GM19351 (cell line): Measurements from ENCODE around the gene TEX11.

Experiments
- ATAC-seq: cut with Tn5 transposase; IDR thresholded peaks from one replicate; pipeline ENCODE4 v1.9.1; 2021; ENCODE audit warnings: mild to moderate bottlenecking, moderate library complexity; ENCODE audit not compliant: unreplicated experiment

The TEX11 gene

DNA sequence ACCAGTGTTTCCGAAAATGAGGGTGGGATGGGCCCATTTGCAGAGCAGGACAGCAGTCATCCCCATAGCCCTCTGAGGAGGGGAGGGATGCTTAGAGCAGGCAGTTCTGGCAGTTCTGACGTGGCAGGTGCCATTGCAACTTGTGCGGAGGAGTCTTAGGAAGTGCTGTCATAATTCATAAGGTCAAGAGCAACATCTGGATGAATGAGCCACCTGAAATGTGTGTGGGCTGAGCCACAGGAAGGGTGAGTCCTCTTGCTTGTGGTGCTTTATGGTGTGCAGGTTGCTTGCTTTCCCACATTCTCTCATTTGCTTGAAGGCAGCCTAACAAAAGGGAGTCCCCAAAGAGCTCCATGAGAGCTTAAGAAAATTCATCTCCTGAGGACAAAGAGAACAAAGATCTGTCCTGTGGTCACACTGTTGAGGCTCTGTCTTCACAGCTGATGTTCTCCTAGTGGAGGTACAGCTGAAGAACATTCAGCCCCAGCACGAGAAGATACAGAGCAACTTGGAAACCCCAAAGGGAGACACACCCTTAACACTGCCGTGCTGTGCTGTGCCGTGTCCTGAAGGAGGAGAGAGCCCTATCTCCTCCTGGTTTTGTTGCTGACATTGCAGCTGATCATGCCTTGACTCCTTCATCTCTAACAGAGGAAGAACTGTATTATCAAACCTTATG lies 403.6 kb downstream of the TEX11 start:
- peak; percentile 80 for ATAC-seq

DNA sequence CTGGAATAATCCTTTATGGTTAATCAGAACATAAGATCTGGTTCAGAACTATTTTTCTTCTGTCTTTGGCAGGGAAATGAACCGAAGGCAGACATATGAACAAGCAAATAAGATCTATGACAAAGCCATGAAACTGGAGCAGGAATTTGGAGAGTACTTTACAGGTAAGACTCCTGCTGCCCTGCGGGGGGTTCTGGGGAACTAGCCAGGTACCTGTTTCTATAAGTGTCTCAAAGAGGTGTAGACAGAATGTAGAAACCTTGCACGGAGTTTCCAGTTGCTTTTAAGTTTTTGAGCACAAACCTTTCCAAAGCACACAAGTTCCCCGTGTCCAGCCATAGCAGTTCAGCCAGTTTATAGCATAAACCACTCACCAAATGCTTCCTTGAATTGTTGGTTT lies 407.7 kb downstream of the TEX11 start:
- no peak for ATAC-seq

DNA sequence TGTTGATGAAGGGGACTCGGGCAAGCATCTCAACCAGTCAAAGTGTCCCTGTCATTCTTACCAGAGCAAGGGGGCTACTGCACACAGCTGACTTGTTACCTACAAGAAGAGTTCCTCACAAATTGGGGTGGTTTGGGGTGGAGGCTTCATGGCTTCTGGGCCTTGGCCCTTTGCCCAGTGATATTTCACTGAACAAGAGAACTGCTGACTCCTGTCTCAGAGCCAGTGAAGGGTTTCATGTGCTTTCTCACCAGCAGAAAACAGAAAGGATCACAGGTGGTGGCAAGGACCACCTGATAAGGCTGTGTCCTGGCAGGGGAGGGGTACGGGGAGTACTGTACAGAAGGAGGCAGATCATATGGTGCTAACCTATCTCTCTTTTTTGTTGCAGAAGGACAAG lies 410.4 kb downstream of the TEX11 start:
- ATAC-seq = no peak

DNA sequence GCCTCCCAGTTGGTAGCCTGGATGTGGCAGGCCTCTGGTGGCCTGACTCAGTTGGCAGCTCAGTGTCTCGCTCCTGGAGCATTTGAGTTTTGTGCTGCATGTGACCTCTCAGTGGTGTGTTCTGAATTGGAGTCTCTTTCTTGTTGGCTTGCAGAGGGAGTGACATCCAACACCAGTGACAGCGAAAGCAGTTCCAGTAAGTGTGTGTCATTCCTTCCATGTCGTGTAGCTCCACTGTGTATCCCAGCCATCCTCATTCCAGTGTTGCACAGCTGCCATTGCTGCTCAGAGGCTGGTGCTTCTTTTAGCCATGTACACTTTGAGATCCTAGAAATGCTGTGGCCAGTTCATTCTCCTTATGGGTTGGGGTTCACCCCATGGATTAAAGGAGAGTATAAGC lies 411.5 kb downstream of the TEX11 start:
- no peak for ATAC-seq

DNA sequence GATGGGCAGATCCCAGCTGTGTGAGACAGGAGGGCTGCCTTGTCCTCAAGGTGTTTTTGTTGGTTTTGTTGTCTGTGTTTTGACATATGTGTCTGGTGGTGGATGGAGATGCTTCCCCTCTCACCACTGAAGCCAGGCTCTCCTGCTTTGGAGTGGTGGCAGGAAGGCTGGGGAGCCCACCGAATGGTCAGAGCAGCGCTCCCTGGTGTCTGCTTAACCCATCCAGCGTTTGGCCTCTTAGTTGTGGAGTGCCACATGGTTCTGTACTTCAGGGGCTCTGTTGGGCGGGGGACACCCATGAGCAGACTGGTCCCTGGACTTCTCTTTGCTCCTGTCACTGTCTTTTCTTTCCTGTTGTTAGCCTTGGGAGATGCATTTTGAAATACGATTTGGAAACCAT lies 412.0 kb downstream of the TEX11 start:
- no peak for ATAC-seq

DNA sequence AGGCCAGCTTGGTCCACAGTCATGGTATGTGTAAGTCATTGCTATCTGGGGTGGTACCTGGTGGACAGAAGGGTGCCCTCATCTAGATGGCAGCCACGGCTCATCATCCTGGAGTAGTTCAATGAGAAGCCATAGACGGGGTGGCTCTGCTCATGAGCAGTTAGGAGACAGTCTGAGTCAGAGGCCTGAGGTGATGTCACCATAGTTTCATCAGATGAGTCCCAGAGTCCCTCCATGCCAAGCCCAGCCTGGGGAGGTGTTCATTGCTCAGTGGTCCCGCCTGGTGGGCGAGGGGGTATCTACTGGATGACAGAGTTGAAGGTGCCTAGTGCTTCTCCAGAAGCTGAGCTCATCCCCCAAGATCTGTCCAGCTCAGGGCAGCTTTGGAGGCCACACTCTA lies 414.1 kb downstream of the TEX11 start:
- ATAC-seq = no peak

DNA sequence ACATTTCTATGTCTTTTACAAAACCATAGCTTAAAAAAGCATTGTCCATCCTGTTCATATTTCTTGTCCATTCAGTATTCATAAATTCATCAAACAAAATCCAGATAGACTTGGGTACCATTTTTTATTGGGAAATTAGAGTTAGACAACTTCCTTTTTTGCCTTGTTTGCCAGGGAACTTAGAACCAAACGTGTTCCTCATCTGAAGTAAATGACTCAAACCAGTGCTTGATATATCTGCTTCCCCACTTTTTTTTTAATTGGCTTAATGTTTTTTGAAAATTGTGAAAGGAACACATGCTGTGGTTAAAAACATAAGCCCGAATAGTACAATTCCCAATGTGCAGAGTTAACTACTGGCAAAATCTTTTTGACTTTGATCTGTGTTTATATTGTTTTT lies 419.7 kb downstream of the TEX11 start:
- no peak for ATAC-seq

DNA sequence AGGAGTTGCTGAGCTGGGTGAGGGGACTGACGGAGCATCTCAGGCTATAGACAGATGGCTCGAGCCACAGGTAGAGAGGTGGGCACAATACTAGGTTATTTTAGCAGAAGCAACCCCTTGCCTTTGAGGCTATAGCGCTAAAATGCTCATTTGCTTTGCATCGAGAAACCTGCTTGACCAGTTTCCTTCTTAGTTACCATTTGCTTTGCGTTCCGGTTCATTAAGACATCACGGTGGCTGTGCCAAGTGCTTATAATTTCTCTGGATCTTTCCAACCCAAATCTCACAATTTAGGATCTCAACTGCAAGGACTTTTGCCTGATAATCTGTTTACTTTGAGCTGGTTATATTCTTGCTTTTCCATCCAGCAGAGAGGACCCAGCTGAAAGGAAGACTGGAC lies 423.0 kb downstream of the TEX11 start:
- no peak for ATAC-seq

DNA sequence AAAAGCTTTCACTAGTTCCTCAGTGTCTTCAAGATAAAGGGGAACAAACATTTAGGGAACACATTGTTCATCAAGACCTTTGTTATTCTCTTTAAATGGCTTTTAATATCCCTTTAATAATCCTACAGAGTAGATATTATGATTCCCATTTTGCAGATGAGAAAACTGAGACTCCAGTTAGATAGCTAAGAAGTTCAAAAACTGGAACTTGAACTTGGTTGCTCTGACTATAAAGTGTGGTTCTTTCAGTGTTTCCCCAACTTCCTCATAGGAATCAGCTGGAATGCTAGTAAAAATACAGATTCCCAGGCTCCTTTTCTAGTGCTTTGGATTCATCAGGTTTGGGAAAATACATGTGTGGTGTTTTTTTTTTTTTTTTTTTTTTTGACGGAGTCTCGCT lies 426.2 kb downstream of the TEX11 start:
- ATAC-seq = no peak

DNA sequence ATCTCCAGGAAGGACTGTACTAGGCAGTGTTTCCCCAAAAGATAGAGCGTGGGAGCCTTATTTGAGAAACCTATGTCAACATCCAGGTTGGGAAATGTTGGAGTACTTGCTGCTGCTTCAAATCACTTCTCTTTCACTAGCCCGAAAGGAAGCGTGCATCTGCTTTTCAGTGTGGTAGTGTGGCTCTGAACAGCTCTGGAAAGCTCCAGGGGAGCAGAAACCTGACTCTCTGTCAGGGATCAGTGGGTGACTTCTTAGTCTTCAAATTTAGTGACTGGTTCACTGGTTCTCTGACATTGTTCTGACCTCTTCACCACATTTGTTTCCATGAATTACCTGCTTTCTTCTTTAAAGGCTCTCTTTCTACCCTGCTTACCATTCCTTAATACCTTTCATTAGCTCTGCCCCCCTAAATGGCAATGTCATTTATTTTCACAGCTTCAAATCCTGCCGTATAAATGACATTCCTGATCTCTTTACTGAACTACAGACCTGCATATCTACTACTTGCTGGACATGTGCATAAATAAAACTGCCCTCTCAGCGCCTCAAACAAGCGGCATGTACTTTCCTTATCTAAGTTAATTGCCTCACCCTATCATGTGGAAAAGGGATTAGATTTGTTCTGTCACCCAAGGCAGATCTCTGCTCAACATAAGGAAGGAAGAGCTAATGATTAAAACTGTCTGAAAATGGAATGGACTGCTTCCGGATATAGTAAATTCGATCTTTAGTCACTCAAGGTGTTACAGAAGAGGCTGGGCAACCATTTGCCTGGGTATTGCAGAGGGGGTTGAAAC lies 426.8 kb downstream of the TEX11 start:
- no peak for ATAC-seq

DNA sequence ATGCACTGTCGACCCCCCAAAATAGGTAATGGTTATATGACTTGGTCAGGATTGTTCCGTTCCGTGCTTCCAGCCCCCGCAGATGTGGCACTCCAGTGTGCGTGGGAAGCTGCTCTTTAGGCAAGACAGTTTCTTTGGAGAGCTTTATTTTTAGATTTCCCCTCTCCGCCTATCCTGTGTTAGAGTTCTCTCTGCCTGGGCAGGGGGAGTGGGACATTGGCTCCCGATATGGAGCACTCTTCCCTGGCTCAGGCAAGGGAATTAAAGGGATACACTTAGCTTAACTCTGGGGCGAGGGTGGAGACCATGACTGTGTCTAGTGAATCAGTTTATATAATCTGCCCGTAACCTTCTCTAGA lies 427.9 kb downstream of the TEX11 start:
- ATAC-seq = no peak

DNA sequence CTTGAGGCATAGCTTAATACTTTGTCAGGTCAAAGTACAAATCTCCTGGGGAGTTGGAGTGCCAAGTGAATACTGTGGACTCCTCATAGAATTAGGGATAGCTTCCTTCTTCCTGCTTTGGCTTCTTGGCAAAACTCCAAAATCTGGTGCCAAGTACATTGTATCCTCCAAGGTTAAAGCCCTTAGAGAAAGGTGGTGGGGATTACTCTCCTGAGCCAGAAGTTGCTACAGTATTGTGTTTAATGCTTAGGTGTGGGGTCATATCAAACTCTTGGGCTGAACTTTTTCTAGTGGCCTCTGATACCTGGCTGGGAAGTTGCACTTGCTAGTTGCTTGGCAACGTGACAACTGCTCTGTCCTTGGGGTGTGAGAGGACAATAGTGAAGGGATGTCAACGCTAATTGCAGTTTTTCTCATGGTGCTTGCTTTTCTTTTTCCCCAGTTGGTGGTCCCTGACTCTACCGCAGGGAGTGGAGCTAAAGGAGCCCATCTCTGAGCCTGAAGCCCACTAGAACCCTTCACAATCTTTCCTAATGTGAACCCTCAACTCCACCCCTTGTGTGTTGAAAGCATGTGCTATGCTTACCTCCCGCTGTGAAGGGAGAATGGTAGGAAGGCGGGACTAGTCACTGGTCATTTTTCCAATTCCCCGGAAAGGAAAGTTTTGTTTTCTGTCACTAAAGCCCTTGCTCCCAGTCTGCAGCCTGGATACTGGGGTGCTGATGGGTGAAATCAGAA lies 428.4 kb downstream of the TEX11 start:
- ATAC-seq = no peak

DNA sequence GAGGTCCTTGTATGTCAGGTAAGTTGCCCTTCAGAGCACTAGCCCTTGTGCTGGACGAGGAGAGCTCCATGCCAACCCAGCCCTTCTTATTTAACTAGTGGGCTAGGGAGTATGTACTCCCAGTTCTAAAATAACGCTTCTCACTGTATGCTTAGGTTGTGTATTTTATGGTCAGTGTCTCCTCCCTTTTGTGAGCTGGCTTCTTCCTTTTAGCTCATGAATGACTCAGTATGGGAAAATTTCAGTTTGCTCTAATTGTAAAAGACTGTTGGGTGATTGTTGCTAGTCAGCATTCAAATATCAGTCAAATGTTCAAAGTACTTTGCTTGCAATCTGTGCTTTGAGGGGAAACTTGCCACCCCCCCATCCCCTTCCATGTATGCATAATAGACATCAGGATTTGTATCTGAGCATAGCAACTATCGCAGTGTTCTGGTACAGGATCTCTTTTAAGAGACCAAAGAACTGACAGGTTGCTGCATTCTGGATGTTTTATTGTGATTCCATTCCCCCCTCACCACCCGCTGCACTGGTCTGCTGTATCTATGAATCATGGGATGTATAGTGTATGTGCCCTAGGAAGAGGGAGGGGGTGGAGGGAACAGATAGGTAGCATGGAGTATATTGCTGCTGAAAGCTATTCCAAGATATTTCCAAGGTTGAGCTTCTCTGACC lies 429.1 kb downstream of the TEX11 start:
- ATAC-seq = no peak
